GM18507 (cell line): ENCODE results near the gene TIPIN.
"Not testable (repeated sequence)": the region's sequence is repeated elsewhere in the genome, so short reads cannot be mapped to it uniquely, and the experiment has no call there.

Source experiments
- DNase-seq: peaks from one replicate; pipeline ENCODE4 v3.0.0; 2011; ENCODE audit warnings: low read depth; ENCODE audit not compliant: insufficient read length; ENCODE audit errors: extremely low spot score
- FAIRE-seq: peaks from 2 replicates; lab custom pipeline; 2011; peaks lifted over from hg19 to GRCh38; lab: Jason Lieb, UNC

The TIPIN gene

DNA sequence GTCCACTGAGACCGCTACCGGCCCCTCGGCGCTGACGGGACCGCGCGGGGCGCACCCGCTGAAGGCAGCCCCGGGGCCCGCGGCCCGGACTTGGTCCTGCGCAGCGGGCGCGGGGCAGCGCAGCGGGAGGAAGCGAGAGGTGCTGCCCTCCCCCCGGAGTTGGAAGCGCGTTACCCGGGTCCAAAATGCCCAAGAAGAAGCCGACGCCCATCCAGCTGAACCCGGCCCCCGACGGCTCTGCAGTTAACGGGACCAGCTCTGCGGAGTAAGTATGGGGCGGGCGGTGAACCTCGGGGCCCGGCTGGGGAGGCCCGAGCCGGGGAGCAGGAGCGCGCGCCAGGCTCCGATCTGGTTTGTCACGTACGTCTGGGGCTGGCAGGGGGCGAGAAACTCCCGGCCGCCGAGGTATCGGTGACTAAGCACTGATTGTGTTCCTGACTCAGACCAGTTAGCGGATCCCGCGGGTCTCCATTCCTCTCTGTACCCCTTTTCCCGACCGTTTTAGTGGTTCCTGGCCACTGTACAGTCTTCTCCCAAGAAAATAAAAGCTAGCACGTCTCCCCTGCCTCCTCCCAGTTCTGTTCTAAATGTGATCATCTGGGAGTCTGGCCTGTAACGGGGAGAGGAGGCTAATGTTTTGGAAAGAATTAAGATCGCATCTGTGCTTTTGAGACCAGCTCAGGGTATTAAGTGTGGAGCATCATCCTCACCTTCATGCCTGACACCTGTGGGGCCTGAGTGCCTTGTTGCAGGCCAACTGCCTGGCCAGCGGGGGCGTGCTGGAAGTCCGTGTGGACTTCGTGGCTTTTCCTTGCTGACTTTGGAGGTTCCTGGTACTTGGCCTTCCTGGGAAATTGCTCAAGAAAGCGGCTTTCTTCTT is 30.9 kb upstream of the TIPIN start:
- no peak for DNase-seq
- peak; percentile 80 for FAIRE-seq

DNA sequence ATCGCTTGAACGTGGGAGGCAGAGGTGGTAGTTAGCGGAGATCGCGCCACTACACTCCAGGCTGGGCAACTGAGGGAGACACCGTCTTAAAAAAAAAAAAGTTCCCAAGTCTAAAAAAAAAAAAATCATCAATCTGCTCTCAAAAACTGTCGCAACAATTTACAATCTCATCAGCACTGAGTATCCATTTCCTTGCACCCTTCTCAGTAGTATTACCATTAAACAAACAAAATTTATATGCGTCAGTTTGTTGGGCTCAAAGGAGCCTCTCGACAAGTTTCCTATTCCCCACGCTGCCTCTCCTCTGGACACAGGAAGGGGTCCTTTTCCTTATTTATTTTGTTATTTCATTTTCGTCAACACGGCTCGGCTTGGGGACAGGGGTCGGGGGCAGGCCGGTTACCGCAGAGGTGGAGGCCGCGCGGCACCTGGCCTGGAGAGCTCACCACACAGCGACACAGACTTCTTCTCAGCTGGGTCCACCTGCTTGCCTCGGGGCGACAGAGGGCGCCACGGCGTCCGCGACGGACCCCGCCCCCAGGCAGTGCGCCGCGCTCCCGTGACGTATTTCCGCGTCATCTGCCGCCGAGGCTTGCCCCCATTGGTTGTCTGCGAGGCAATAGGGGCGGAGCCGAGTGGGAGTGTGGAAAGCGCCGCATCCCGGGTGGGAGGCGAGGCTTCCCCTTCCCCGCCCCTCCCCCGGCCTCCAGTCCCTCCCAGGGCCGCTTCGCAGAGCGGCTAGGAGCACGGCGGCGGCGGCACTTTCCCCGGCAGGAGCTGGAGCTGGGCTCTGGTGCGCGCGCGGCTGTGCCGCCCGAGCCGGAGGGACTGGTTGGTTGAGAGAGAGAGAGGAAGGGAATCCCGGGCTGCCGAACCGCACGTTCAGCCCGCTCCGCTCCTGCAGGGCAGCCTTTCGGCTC is 30.0 kb upstream of the TIPIN start, which contains the start of gene MAP2K1:
Gene MAP2K1, plus strand, starts transcription at position 709 of the 920 bp plus-strand sequence. CDS start 436 bp downstream, outside the sequence.
- DNase-seq (peak; percentile 80), FAIRE-seq (peak; percentile 96)

GRCh38 chr15:66381376-66381775 is 24.9 kb upstream of the TIPIN start:
- not testable (repeated sequence) for FAIRE-seq, DNase-seq

GRCh38 chr15:66378814-66379430 is 22.4 kb upstream of the TIPIN start:
- no peak for FAIRE-seq
- no peak for DNase-seq

GRCh38 chr15:66374179-66374578 is 17.7 kb upstream of the TIPIN start:
- no peak for DNase-seq
- no peak for FAIRE-seq

GRCh38 chr15:66369773-66370651 is 13.5 kb upstream of the TIPIN start:
- DNase-seq = no peak
- FAIRE-seq = peak; percentile 79

GRCh38 chr15:66364944-66365528 is 8.6 kb upstream of the TIPIN start:
- FAIRE-seq (no peak), DNase-seq (no peak)

DNA sequence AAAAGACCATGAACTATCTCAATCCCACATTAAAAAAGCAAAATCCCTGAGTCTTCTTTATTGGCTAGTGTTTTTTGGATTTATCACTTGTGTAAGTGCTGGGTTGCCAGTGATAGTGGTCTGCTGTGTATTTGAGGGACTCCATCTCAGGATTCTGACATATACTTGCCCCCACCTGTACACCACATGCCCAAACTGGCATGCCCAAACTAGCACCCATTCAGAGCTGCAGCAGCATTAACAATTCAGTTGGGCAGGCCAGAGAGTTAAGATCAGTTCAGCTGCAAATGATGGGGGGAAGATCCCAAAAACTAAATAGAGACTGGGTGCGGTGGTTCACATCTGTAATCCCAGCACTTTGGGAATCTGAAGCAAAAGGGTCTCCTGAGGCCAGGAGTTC is 6.3 kb upstream of the TIPIN start:
- no peak for DNase-seq

GRCh38 chr15:66361745-66362460 is 5.4 kb upstream of the TIPIN start:
- FAIRE-seq, DNase-seq: not testable (repeated sequence)

More for the DNA sequence above, 6.3 kb upstream of the TIPIN start:
- no peak for FAIRE-seq

GRCh38 chr15:66359740-66360139 is 3.3 kb upstream of the TIPIN start:
- FAIRE-seq (peak; percentile 9), DNase-seq (no peak)

DNA sequence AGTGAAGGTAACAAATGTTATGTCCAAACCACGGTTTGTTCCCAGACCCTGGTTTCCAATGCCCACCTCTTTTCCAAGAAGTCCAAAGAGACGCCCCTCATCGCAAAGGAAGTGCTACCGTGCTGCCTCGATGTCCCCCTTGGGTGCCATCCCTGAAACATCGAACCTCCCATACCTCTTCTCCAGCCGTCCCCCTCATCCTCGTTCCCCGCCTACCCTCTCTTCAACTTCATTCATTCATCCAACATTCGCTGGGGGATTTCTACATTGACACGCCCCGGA is 467 bp downstream of the TIPIN start:
- DNase-seq = no peak
- no peak for FAIRE-seq

GRCh38 chr15:66348530-66348929 is 8.0 kb downstream of the TIPIN start:
- FAIRE-seq, DNase-seq: not testable (repeated sequence)

- DNase-seq (no peak), FAIRE-seq (no peak)
These were observed 27.7 kb downstream of the TIPIN start for GRCh38 chr15:66328771-66329170.

GRCh38 chr15:66327736-66328135 is 28.7 kb downstream of the TIPIN start:
- FAIRE-seq (no peak), DNase-seq (no peak)

DNA sequence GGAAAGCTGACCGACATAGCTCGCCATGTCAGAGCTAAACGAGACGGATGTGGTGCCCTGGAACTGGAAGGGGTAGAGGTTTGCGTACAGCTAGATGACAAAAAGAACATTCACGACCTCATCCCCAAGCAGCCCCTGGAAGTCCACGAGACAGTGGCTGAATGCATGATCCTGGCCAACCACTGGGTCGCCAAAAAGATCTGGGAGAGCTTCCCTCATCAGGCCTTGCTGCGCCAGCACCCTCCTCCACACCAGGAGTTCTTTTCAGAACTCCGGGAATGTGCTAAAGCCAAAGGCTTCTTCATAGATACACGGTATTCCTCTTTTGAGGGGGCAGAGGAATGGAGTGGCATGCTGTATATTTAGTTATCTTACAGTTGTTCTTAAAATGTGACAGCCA is 30.4 kb downstream of the TIPIN start:
- no peak for FAIRE-seq
- DNase-seq = no peak

DNA sequence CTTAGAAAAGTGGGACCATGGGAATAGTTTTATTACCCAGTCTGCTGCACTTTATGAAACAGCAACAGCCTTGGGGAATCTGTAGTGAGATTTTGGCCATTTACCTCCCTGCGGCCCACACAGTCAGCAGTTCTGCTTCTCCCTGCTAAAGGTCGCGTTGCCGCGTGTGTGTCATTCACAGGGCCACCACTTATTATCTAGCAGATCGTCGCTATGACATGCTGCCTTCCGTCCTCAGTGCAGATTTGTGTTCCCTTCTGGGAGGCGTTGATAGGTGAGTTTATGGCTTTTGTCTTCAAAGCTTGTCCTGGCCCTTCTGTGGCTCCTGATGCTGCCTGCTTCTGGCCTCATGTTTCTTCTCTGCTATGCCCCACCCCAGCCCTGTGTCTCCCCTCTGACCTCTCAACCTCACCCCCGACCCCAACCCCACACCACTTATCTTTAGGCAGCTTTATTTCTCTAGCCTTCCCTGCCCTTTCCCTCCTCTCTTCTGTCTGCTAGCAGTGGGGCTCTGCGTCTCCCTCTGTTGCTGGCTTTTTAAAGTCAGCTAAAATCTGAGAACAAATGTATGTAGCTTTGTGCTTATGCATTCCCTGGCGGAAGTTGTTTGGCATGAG is 33.1 kb downstream of the TIPIN start:
- no peak for FAIRE-seq
- no peak for DNase-seq

DNA sequence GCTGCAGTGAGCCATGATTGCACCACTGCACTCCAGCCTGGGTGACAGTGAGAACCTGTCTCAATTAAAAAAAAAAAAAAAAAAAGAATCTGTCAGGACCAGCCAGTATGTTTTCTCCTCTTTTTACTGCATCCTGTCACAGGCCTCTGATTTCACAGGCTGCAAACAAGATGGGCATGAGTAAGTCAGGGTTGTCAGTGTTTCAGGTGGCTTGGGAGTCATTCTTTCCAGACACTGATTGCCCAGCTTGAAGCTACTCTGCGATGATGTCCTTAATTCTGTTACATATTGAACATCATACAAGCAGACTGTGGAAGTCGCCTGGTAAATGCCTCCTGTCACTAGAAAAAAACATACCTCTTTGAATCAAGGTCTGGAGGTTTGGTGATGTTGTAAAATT is 44.3 kb downstream of the TIPIN start:
- no peak for DNase-seq
- no peak for FAIRE-seq

GRCh38 chr15:66310786-66311185 is 45.7 kb downstream of the TIPIN start:
- FAIRE-seq (no peak), DNase-seq (no peak)
